Measurements from ENCODE around the gene ZC3H4. TPM values are rescaled to one million over a fixed set of nuclear protein-coding genes. Genes with fewer than 3 reads are reported as not detected.
A peak's percentile ranks its signal among the peaks of the same experiment; 100 is the strongest.

Gene ZC3H4
- total RNA-seq, 1 donor from 2014 or later: 47.5 TPM

DNA sequence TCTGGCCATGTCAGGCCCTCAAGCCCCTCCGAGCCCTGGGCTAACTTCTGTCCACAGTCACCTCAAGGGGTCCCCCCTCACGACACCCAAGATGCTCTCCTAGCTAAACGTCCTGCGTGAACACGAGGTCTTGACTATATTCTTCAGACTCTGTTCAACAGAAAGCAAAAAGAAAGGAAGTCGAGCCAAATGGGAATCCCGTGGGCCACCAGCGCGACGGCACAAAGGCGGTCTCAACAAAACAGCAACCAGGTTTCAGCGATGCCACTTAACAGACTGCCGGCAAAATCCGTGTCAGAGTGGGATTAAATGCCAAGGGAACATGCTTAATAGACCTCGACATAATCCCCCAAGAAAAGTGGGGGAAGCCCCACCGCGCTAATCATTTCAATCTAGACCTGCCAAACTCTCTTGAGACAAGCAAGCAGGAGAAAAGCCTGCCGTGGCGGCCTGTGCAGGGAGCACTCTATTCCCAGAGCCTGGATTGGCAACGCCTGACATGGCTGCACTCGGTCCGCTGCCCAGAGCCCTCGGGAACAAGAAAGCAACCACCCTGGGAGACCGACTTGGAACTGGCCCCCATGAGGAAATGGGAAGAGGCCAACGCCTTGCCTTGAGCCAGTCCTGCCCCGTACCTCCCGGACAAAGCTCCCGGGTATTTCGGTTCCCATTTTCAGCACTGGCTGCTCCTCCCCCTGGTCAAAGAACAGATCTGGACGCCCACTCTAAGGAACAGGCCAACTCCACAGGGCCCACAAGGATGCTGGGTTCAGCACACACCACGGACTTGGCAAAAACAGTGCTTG is 16.0 kb downstream of the ZC3H4 start:
- peak; percentile 53 for ATAC-seq
- TF ChIP-seq, protein P1, sequence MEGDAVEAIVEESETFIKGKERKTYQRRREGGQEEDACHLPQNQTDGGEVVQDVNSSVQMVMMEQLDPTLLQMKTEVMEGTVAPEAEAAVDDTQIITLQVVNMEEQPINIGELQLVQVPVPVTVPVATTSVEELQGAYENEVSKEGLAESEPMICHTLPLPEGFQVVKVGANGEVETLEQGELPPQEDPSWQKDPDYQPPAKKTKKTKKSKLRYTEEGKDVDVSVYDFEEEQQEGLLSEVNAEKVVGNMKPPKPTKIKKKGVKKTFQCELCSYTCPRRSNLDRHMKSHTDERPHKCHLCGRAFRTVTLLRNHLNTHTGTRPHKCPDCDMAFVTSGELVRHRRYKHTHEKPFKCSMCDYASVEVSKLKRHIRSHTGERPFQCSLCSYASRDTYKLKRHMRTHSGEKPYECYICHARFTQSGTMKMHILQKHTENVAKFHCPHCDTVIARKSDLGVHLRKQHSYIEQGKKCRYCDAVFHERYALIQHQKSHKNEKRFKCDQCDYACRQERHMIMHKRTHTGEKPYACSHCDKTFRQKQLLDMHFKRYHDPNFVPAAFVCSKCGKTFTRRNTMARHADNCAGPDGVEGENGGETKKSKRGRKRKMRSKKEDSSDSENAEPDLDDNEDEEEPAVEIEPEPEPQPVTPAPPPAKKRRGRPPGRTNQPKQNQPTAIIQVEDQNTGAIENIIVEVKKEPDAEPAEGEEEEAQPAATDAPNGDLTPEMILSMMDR (IDR thresholded peaks at IDR 0.05): no peak
- no peak for DNase-seq
- Histone ChIP-seq H3K36me3 (peaks cover 14% of the 10 kb centered on the region), H3K27me3 (no peaks in the 10 kb centered on the region), H3K4me3 (no peak overlapping the region), H3K9me3 (no peaks in the 10 kb centered on the region), H3K27ac (peak overlapping the region; percentile 90), H3K4me1 (peaks cover 52% of the 10 kb centered on the region)
- intact Hi-C loops (cut with DNase I): no loop called here

DNA sequence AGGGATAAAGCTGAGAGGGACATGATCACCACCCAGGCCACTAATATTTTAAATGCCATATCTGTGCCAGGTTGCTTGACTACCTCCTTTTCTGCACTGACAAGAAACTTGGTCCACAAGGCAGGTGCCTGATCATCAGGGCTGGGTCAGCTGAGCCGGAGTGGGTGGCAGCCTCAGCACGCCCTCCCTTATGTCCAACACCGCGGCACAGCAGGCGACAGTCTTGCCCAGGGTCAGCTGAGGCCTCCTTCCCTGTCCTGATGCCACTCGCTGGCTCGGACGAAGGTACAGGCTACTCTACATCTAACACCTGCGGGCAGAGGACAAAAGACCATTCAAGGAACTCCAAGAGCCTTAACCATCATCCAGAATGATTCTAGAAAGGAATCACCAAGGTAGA is 16.9 kb downstream of the ZC3H4 start:
- Histone ChIP-seq H3K36me3 (peaks cover 22% of the 10 kb centered on the region), H3K4me3 (no peak overlapping the region), H3K27me3 (no peaks in the 10 kb centered on the region), H3K27ac (peak overlapping the region; percentile 90), H3K4me1 (peaks cover 52% of the 10 kb centered on the region), H3K9me3 (no peaks in the 10 kb centered on the region)
- ATAC-seq: peak; percentile 5
- intact Hi-C loops (cut with DNase I): no loop called here
- TF ChIP-seq, protein P1 (IDR thresholded peaks at IDR 0.05): no peak
- DNase-seq: no peak

GRCh38 chr19:47096100-47096704 is 17.4 kb downstream of the ZC3H4 start:
- TF ChIP-seq, protein P1 (IDR thresholded peaks at IDR 0.05): no peak
- ATAC-seq: peak; percentile 83
- no peaks in the 10 kb centered on the region for H3K9me3 ChIP-seq
- H3K27ac ChIP-seq: peak overlapping the region; percentile 90
- H3K4me1 ChIP-seq: peaks cover 52% of the 10 kb centered on the region
- intact Hi-C loops (cut with DNase I): no loop called here
- DNase-seq: peak; percentile 94
- peaks cover 27% of the 10 kb centered on the region for H3K36me3 ChIP-seq
- H3K27me3 ChIP-seq: no peaks in the 10 kb centered on the region
- H3K4me3 ChIP-seq: no peak overlapping the region

- Histone ChIP-seq H3K36me3 (peaks cover 33% of the 10 kb centered on the region), H3K9me3 (no peaks in the 10 kb centered on the region), H3K4me3 (no peak overlapping the region), H3K27me3 (no peaks in the 10 kb centered on the region), H3K4me1 (peaks cover 52% of the 10 kb centered on the region), H3K27ac (peak overlapping the region; percentile 90)
- intact Hi-C loops (cut with DNase I): no loop called here
- ATAC-seq (no peak), DNase-seq (no peak)
- TF ChIP-seq, protein P1 (IDR thresholded peaks at IDR 0.05): no peak
Measured at GRCh38 chr19:47095476-47096099, 18.0 kb downstream of the ZC3H4 start.

DNA sequence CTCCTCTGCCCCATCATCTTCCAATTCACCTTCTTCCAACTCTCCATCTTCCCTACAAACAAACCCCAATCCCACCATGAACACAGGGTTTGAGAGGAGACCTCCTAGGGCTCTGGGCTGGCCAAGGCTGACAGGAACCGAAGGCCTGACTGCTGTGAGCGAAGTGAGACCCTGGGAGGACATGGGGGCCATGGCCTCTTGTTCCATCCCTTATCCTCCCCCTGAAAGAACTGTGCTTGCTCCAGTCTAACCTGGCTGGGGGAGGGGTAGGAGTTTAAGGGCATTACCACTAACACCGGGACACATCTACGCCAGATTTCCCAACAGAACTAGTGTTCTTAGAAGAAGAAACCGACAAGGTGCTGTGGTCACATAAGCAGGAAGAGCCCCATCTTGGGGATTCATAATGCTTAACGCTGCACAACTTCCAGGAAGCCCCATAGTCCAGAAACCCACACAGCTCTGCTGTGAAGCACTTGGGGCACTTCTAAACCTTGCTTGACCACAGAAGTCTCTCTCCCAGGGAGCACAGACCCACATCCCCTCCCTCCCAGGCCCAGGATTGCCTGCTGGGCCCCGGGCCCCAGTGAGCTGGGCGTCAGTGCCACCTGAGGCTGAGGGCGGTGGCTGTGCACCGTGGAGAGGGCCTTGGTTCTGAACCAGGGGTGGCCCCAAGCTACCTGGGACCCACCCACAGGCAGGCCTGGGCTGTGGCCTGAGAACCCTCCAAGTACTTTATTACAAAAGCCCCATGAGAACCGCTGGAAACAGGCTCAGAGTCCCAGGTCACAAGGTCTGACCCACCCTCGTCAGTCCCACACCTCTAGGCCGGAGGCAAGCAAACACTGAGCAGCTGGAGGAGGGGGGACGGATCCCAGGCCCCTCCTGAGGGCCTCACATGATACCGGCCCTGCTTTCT is 18.8 kb downstream of the ZC3H4 start:
- H3K27ac ChIP-seq: peak overlapping the region; percentile 90
- H3K4me3 ChIP-seq: no peak overlapping the region
- peaks cover 52% of the 10 kb centered on the region for H3K4me1 ChIP-seq
- H3K36me3 ChIP-seq: peaks cover 41% of the 10 kb centered on the region
- TF ChIP-seq, protein P1 (IDR thresholded peaks at IDR 0.05): no peak
- intact Hi-C loops (cut with DNase I): no loop called here
- peak; percentile 90 for DNase-seq
- ATAC-seq: peak; percentile 80
- no peaks in the 10 kb centered on the region for H3K9me3 ChIP-seq
- no peaks in the 10 kb centered on the region for H3K27me3 ChIP-seq

Data from upper lobe of right lung (tissue), 1 donor.